ACC112 (cell line): ENCODE results near the gene KCNQ5.
A peak's percentile ranks its signal among the peaks of the same experiment; 100 is the strongest.
"Not testable (repeated sequence)": the region's sequence is repeated elsewhere in the genome, so short reads cannot be mapped to it uniquely, and the experiment has no call there.

ENCODE experiments used
- H2AFZ ChIP-seq: fragments of 200-600 bp; sonication (generic); one replicate; pipeline ENCODE4 v1.6.0; 2017; ENCODE audit warnings: antibody characterized with exemption, low read length; ENCODE audit not compliant: unreplicated experiment
- H3K27ac ChIP-seq: fragments of 200-600 bp; sonication (generic); 2 replicates; pipeline ENCODE4 v1.5.1; 2014; ENCODE audit warnings: low read depth, mild to moderate bottlenecking, antibody characterized with exemption, low read length, moderate library complexity
- H3K27me3 ChIP-seq: fragments of 200-600 bp; sonication (generic); 2 replicates; pipeline ENCODE4 v1.6.1; 2014; ENCODE audit warnings: mild to moderate bottlenecking, antibody characterized with exemption, low read length, moderate library complexity, mixed read lengths; ENCODE audit not compliant: insufficient read depth
- H3K36me3 ChIP-seq: fragments of 200-600 bp; sonication (generic); 2 replicates; pipeline ENCODE4 v1.6.1; 2016; ENCODE audit warnings: mild to moderate bottlenecking, antibody characterized with exemption, low read length, moderate library complexity, mixed read lengths; ENCODE audit not compliant: insufficient read depth
- H3K4me1 ChIP-seq: fragments of 200-600 bp; sonication (generic); one replicate; pipeline ENCODE4 v1.6.1; 2016; ENCODE audit warnings: low read length, mixed read lengths; ENCODE audit not compliant: insufficient read depth, unreplicated experiment, control insufficient read depth
- H3K4me3 ChIP-seq: fragments of 200-600 bp; sonication (generic); 2 replicates; pipeline ENCODE4 v1.5.1; 2014; ENCODE audit warnings: mild to moderate bottlenecking, low read depth, low read length
- H3K79me2 ChIP-seq: fragments of 200-600 bp; sonication (generic); one replicate; pipeline ENCODE4 v1.6.0; 2016; ENCODE audit warnings: low read length; ENCODE audit not compliant: control insufficient read depth, unreplicated experiment, insufficient read depth

Gene KCNQ5

GRCh38 chr6:73233048-73233447 is 611.2 kb downstream of the KCNQ5 start:
- peaks cover 26% of the 10 kb centered on the region for H3K4me1 ChIP-seq
- H3K36me3 ChIP-seq, result no peaks in the 10 kb centered on the region
- H3K27me3 ChIP-seq, result no peaks in the 10 kb centered on the region
- no peaks in the 10 kb centered on the region for H3K79me2 ChIP-seq
- H3K4me3 ChIP-seq, result no peak overlapping the region
- peak overlapping the region; percentile 77; the same call in 1 of the 2 replicates for H3K27ac ChIP-seq
- H2AFZ ChIP-seq, result no peak overlapping the region

GRCh38 chr6:73233971-73234370 is 612.1 kb downstream of the KCNQ5 start:
- not testable (repeated sequence) for H3K79me2 ChIP-seq, H3K36me3 ChIP-seq, H3K27me3 ChIP-seq
- peak overlapping the region; percentile 42; the same call in 1 of the 2 replicates for H3K4me3 ChIP-seq
- H3K27ac ChIP-seq, result peak overlapping the region; percentile 77
- H3K4me1 ChIP-seq, result peaks cover 26% of the 10 kb centered on the region
- H2AFZ ChIP-seq, result peak overlapping the region; percentile 86

DNA sequence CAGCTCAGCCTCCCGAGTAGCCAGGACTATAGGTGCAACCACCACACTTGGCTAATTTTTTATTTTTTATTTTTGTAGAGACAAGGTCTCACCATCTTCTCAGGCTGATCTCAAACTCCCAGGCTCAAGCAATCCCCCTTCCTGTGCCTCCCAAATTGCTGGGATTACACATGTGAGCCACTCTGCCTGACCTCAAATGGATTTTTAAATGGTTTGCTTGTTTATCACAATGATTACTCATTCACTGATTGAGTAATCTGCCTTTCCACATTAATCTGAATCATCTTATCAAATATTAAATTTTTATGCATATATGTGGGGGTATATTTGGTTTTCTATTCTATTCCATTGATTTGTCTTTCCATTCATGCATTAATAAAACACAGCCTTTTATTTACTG is 612.9 kb downstream of the KCNQ5 start:
- no peak overlapping the region for H3K4me3 ChIP-seq
- H2AFZ ChIP-seq, result no peak overlapping the region
- H3K79me2 ChIP-seq, result no peaks in the 10 kb centered on the region
- H3K27me3 ChIP-seq, result no peaks in the 10 kb centered on the region
- no peaks in the 10 kb centered on the region for H3K36me3 ChIP-seq
- H3K4me1 ChIP-seq, result peaks cover 26% of the 10 kb centered on the region
- H3K27ac ChIP-seq, result peak overlapping the region; percentile 77

- Histone ChIP-seq H2AFZ (no peak overlapping the region), H3K4me3 (no peak overlapping the region), H3K36me3 (no peaks in the 10 kb centered on the region), H3K27ac (peak overlapping the region; percentile 66), H3K4me1 (peaks cover 26% of the 10 kb centered on the region), H3K79me2 (no peaks in the 10 kb centered on the region), H3K27me3 (no peaks in the 10 kb centered on the region)
Observed at GRCh38 chr6:73236144-73236750, 614.4 kb downstream of the KCNQ5 start.

GRCh38 chr6:73240730-73241129 is 618.9 kb downstream of the KCNQ5 start:
- H3K4me3 ChIP-seq, result no peak overlapping the region
- H3K27me3 ChIP-seq, result no peaks in the 10 kb centered on the region
- H3K79me2 ChIP-seq, result no peaks in the 10 kb centered on the region
- no peaks in the 10 kb centered on the region for H3K36me3 ChIP-seq
- no peak overlapping the region for H3K27ac ChIP-seq
- peaks cover 9% of the 10 kb centered on the region for H3K4me1 ChIP-seq
- no peak overlapping the region for H2AFZ ChIP-seq

GRCh38 chr6:73242001-73242400 is 620.1 kb downstream of the KCNQ5 start:
- H3K79me2 ChIP-seq, result no peaks in the 10 kb centered on the region
- H3K4me3 ChIP-seq, result no peak overlapping the region
- no peaks in the 10 kb centered on the region for H3K27me3 ChIP-seq
- H2AFZ ChIP-seq, result no peak overlapping the region
- no peak overlapping the region for H3K27ac ChIP-seq
- no peaks in the 10 kb centered on the region for H3K36me3 ChIP-seq
- H3K4me1 ChIP-seq, result peaks cover 4% of the 10 kb centered on the region
